GM18907 (cell line): Measurements from ENCODE around the gene RAB6B.

Source experiments
- ATAC-seq: cut with Tn5 transposase; IDR thresholded peaks from one replicate; pipeline ENCODE4 v1.9.1; 2021; ENCODE audit warnings: mild to moderate bottlenecking, moderate library complexity; ENCODE audit not compliant: unreplicated experiment

The RAB6B gene

DNA sequence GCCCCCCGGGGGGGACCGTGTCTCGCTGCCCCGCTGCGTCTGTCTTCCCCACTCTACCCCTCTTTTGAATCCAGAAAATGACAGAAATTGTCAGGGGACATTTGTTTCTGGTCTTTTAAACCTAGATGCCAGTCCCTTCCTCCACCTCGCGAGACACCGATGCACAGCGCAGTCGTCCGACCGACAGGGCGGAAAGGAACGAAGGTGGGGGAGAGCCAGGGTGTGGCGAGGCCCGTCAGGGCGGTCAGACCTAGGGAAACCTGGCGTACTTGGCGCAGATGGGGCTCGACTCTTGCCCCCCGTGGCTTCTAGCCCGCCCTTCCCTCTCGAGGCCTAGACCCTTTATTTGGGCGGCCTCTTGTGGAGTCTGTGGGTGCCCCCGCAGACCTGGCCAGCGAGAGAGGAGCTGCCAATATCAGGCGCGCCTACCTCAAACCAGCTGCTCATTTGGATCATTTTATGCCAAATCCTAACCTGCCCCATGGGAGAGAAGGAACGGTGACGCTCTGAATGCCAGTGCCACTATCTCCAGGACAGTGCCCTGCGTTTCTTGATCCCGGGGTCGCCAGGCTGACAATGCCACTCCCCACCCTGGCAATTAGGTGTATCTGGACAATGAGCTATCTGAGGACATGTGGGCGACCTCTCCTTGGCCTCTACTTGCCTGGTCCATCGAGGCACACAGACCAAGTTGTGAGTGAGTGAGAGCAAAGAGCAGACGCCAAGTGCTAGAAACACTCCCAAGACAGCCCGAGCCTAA, 500 bp upstream of the RAB6B start:
- no peak for ATAC-seq

- ATAC-seq = no peak
Measured at GRCh38 chr3:133894353-133895207, 1.1 kb downstream of the RAB6B start.

GRCh38 chr3:133893683-133894352, 1.9 kb downstream of the RAB6B start:
- no peak for ATAC-seq

DNA sequence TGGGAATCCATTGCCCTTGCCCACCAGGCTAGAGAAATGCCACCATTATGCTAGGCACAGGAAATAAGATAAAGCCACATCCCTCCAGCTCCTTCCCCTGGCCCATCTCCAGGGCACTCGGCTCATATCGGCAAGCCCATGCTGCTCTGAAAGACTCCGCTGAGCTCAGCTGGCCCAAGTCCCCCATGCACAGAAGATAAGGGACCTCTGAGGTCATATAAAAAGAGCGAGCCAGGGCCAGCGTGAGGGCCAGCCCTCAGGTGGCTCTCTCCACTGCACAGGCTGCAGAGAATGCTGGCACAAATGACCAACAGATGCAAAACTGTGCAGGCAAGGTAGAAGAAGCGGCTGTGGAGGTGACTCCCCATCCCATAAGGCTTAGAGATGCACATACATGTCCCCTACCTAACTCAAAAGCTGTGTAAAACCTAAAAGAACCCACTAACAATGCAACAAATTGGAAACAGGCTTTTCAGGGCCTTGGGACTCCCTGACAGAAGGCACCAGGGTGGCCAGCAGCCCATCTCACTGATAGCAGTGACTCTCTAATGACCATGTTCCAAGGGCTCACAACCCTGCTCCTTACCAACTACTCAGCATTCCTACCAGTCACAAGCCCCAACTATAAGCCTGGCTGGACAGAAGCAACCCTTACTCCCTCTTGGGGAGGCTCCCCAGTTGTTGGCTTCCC, 3.0 kb downstream of the RAB6B start:
- ATAC-seq = no peak

DNA sequence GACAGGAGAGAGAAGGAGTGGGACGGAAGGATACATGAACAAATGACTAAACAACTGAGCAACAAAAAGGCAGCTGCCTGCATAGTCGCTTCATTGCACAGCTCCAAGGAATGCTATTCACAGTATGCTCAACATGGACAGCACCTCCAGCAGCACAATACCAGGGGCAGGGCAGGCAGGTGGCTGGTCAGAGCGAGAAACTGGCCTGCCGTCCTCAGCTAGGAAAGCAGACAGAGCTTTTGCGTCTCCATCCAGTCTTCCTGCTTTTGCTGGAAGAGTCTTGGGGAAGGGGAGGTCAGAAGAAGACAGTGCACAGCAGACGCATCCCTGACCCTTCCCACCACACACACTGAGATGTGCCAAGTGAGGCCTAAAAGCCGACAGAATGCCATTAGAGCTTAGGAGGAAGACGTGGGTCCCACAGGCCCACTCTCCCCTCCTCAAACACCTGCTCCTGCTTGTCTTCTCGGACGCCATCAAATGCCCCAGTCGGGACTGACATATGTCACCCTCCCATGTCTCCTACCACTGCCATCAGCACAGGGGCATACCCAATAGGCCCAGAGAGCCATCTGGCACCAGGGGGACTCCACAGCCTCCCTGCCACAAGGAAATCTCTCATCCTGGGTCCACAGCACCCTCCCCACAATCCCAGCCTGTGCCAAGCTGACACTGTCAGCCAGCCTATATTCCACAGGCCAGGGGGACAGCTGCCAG, 3.9 kb downstream of the RAB6B start:
- no peak for ATAC-seq

DNA sequence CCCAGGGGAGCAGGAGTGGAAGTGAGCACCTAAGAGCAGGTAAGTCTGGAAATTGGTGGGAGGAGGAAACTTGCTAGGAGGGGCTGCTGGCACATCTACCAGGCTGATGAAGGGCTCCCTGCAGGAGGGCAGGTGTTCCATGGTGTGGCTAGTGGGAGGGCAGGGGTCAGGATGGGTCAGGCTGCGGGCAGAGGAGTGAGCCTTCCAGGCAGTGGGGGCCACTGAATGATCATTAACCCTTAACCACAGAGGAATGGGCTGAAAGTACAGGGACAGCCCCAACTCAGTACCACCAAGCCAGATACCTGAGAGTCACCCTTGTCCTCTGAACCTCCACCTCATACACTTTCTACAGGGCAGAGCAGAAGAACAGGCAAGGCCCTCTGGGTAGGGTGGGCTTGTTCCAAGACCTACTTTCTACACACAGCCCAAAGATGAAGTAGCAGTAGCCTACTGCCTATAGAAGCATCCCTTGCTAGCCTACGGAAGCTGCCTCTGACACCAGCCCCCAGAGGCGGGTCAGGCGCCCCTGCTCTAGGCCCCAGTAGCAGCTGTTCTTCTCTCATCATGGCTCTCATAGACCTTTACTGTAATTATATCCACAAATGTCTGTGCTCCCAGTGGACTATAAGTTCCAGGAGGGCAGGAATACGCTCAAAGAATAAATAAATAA, 4.6 kb downstream of the RAB6B start:
- no peak for ATAC-seq

- ATAC-seq = no peak
Measured at GRCh38 chr3:133890037-133890436, 5.6 kb downstream of the RAB6B start.

- ATAC-seq = no peak
Measured at GRCh38 chr3:133888726-133889340, 6.8 kb downstream of the RAB6B start.

- no peak for ATAC-seq
Measured at GRCh38 chr3:133887803-133888703, 7.6 kb downstream of the RAB6B start.

- no peak for ATAC-seq
Measured at GRCh38 chr3:133887074-133887802, 8.4 kb downstream of the RAB6B start.

DNA sequence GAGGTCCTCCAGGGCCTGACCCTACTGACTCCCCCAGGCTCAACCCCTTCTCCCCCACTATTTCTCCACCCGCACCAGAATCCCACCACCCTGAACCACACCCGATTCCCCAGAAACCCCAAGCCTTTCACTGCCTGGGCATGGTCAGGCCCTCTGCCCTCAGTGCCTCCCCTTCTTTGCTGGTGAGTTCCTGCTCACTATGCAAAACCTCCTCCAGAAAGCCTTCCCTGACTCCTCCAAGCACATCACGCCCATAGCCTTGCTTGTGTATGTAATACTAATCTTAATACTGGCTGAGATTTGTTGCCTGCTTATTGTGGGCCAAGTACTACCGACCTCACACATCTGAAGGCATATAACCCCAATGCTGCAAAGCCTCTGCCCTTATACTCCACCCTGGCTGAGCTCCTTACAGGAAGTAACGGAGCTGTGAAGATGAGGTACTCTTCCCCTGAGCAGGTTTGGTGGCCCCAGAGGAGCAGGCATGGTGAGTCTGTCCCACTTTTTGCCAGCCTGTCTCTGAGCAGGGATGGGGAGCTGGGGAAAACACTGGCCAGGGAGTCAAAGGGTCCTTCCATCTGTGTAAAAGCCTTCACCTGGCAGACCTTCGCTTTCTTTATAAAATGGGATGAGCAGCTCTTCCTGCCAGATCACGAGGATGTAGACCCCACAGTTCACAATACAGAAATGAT, 9.5 kb downstream of the RAB6B start:
- no peak for ATAC-seq

GRCh38 chr3:133884887-133885711, 10.6 kb downstream of the RAB6B start:
- ATAC-seq = no peak

- no peak for ATAC-seq
Measured at GRCh38 chr3:133884054-133884886, 11.4 kb downstream of the RAB6B start.

DNA sequence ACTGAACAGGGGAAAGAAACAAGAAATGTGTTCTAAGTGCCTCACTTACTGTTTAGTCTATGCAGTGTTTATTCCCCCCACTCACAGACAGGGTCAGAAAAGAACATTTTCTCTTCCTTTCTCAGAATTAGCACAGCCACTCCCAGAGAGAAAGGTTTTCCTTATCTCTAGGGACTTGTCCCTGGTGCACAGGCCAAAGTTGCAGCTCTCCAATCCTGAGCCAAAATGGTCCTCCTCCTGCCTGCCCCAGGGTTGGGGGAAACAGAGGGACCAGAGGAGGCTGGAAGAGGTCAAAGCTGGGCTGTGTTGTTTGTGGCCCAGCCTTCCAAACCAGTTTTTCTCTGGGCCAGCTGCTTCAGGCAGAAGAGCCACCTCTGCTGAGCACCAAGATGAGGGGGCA, 12.0 kb downstream of the RAB6B start:
- no peak for ATAC-seq

GRCh38 chr3:133882986-133883586, 12.6 kb downstream of the RAB6B start:
- ATAC-seq = no peak
